Lung microvascular endothelial cell (primary cell): ENCODE results near the gene COMTD1. TPM values are rescaled to one million over a fixed set of nuclear protein-coding genes. Genes with fewer than 3 reads are reported as not detected.
A peak's percentile ranks its signal among the peaks of the same experiment; 100 is the strongest.
"Not testable (repeated sequence)": the region's sequence is repeated elsewhere in the genome, so short reads cannot be mapped to it uniquely, and the experiment has no call there.

Experiments
- DNase-seq, 2 donors: peaks; one replicate each; pipeline versions ENCODE4 v3.0.0 to v3.0.0-alpha.2; 2010; ENCODE audit warnings: low read depth in 2 of 2
- total RNA-seq: library from RNA; depleted of rRNA; stranded (reverse); fragments of >200 nt; gene quantifications from 2 replicates; pipeline ENCODE4 v1.2.1, GENCODE V29; 2014

COMTD1 gene
- total RNA-seq, 1 donor from 2014 or later: 16.5 TPM

GRCh38 chr10:75223507-75223906, 12.2 kb downstream of the COMTD1 start:
- DNase-seq: no peak

DNA sequence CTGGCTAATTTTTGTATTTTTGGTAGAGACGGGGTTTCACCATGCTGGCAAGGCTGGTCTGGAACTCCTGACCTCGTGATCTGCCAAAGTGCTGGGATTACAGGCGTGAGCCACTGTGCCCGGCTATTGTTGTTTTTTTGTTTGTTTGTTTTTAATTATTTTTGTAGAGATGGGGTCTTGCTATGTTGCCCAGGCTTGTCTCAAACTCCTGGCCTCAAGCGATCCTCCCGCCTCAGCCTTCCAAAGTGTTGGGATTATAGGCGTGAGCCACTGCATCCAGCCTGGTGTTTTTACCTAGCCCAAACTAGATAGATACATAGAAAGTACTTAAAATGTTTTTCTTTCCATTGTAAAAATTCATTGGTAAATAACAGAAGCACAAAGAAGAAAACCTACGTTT, 14.3 kb downstream of the COMTD1 start:
- not testable (repeated sequence) for DNase-seq

GRCh38 chr10:75220274-75220673, 15.5 kb downstream of the COMTD1 start:
- peak in 1 of 2 donors; percentile 57 for DNase-seq

DNA sequence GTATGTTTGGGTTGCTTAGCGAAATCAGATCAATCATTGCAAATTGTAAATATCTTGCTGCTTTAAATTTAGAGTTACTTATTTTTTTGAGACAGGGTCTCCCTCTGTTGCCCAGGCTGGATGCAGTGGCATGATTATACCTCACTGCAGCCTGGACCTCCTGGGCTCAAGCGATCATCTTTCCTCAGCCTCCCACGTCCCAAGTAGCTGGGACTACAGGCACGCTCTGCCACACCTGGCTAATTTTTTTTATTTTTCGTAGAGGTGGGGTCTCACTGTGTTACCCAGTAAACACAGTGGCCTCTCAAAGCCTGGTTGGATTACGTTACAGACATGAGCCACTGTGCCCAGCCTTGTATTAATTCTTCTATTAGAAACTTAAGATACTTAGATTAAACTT, 23.4 kb downstream of the COMTD1 start:
- DNase-seq: no peak

GRCh38 chr10:75211007-75211691, 24.6 kb downstream of the COMTD1 start:
- peak; percentile 48 to 71 for DNase-seq

DNA sequence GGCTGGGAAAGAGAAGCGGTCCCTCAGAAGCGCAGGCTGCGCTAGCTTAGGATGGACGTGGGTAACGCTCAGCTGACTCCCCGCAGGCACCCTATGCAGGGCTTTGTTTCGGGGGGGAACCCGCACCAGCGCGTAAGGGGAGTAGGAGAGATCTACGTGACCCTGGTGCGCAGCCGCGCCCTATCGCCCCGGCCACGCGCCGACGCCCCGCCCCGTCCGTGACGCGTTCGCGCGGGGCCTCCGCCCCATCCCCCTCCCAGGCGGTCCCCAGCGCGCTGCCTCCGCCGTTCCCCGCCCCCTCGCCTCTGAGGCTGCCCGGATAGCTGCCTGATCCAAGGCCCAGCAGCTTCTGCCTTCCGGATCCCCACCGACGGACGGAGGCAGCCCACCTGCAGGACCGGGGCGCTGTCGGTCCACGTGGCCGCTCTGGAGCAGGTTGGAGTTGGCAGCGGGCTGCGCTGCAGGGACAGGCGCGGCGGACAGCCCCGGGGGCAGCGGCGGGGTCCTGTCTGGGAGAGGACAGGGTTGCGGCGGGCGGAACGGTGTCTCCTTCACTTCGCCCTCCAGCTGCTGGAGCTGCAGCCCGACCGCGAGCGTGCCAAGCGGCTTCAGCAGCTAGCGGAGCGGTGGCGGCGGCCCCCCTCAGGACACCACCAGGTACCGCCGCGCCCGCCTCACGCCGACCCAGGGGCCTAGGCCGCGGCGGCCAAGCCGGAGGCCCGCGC, 25.3 kb downstream of the COMTD1 start, which contains the start of gene VDAC2:
Gene VDAC2 (plus strand): TSS at position 515 of the 725 bp plus-strand sequence. CDS start 363 bp downstream, outside the sequence.
- peak; percentile 89 to 92 for DNase-seq

GRCh38 chr10:75209921-75210281, 25.9 kb downstream of the COMTD1 start:
- peak; percentile 71 to 82 for DNase-seq

DNA sequence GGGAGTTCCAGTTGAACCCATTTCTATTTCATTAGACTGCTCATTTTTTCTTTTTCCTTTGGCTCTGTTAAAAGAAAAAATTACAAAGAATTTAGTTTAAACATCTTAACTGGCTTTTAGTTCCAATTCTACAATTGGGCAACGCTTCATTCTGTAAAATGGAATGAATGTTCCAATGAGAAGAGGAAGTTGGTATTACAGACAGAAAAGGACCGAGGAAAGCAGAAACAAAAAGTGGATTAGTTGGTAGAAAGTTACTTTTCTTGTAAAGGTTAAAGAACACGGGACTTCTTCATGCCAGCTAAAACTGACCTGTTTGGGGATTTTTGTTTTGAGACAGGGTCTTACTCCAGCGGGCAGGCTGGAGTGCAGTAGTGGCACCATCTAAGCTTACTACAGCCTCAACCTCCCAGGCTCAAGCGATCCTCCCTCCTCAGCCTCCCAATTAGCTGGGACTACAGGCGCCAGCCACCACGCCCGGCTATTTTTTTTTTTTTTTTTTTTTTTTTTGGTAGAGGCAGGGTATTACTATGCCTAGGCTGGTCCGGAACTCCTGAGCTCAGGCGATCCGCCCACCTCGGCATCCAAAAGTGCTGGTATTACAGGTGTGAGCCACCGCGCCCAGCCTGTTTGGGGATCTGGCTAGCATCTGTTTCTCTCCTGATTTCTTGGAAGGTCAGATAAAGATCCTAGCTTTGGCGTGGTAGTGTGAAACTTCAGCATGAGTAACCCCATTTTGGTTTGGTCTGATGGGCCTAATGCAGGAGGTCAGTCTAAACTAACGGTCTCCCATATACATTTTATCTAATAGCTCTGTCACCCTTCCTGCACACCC, 26.5 kb downstream of the COMTD1 start:
- no peak for DNase-seq

GRCh38 chr10:75208181-75208580, 27.6 kb downstream of the COMTD1 start:
- no peak for DNase-seq

DNA sequence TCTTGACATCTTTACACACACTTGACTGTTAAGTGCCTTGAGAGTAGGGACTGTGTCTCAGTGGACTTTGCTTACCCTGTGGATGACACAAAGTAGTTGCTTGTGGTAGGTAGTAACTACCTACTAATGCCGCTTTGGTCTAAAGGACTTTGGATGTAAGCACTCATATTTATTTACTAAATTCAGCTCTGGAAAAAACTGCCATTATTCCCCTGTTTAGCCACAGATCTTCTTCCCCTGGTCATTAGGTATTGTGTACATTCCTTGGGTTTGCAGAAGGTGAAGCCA, 28.0 kb downstream of the COMTD1 start:
- no peak for DNase-seq

DNA sequence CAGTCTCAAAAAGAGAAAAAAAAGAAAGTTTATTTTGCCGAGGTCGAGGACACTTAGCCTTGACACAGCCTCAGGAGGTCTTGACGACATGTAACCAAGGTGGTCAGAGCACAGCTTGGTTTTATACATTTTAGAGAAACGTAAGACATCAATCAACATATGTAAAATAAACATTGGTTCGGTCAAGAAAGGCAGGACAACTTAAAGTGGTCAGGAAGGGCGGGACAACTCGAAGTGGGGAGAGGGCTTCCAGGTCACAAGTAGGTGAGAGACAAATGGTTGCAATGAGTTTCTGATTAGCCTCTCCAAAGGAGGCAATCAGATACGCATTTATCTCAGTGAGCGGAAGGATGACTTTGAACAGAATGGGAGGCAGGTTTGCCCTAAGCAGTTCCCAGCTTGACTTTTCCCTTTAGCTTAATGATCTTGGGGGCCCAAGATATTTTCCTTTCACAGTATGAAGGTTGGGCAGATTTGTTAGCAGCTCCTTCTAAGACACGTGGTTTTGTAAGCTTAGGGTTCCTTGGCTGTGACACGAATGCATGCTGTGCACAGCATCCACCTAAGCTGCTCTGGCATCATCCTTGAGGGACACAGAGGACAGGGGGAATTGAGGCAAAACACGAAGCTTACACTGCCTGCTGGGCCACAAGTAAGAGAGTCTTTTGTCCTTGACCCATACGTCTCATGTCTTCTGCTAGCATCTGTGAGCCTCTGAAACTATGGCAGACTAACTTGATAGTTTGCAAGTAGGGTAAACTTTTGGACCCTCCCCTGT, 28.5 kb downstream of the COMTD1 start:
- DNase-seq: no peak

- DNase-seq: not testable (repeated sequence)
Measured at GRCh38 chr10:75206638-75207037, 29.1 kb downstream of the COMTD1 start.

DNA sequence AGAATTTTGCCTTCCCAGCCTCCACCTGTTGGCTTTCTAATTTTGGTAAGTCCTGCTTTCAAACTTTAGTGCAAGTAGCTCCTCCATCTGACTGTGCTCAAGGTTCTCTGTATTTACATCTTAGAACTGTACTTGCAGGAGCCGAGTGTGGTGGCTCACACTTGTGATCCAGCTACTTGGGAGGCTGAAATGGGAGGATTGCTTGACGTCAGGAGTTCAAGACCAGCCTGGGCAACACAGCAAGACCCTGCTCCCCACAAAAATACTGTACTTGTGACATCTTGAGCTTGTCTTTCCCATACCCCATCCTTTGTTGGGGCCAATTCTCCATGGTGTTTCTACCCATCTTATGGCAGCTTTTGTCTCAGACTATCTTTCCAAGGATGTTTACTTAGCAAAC, 29.8 kb downstream of the COMTD1 start:
- DNase-seq: no peak

DNA sequence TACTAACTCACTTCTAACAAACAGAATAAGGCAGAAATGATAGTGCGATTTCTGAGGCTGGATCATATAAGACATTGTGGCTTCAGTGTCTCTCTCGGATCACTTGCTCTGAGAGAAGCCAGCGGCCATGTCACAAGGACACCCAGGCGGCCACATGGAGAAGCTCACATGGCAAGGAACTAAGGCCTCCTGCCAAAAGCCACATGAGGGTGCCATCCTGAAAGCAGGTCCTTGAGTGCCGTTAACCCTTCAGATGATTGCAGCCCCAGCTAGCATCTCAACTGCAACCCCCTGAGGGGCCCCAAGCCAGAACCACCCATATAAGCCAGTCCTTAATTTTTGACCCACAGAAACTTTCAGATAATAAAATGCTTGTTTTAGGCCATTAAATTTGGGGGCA, 32.0 kb downstream of the COMTD1 start:
- DNase-seq: no peak

GRCh38 chr10:75203046-75203620, 32.6 kb downstream of the COMTD1 start:
- not testable (repeated sequence) for DNase-seq

- DNase-seq: peak; percentile 47 to 62
Measured at GRCh38 chr10:75202321-75203045, 33.3 kb downstream of the COMTD1 start.

GRCh38 chr10:75201793-75202307, 33.9 kb downstream of the COMTD1 start:
- DNase-seq: no peak

GRCh38 chr10:75199949-75200348, 35.8 kb downstream of the COMTD1 start:
- not testable (repeated sequence) for DNase-seq

GRCh38 chr10:75197906-75198305, 37.9 kb downstream of the COMTD1 start:
- DNase-seq: no peak

- DNase-seq: no peak
Measured at GRCh38 chr10:75197066-75197465, 38.7 kb downstream of the COMTD1 start.
